Progenitor cell of endocrine pancreas (in vitro differentiated cells): ENCODE measurements around the gene KLRC4. TPM values are rescaled to one million over a fixed set of nuclear protein-coding genes. Genes with fewer than 3 reads are reported as not detected.
"Not testable (repeated sequence)": the region's sequence is repeated elsewhere in the genome, so short reads cannot be mapped to it uniquely, and the experiment has no call there.

Source experiments
- DNase-seq: peaks from one replicate; pipeline ENCODE4 v3.0.0; 2021; ENCODE audit warnings: low spot score; ENCODE audit not compliant: unreplicated experiment
- H3K27ac Mint-ChIP-seq: 2 replicates; pipeline ENCODE4 v1.8.0; 2021; ENCODE audit warnings: mild to moderate bottlenecking, moderate library complexity, mixed read lengths
- H3K27me3 Mint-ChIP-seq: 2 replicates; pipeline ENCODE4 v1.8.0; 2021; ENCODE audit warnings: mixed read lengths
- H3K36me3 Mint-ChIP-seq: 2 replicates; pipeline ENCODE4 v1.8.0; 2022; ENCODE audit warnings: mixed read lengths; ENCODE audit not compliant: insufficient read depth
- H3K4me1 Mint-ChIP-seq: 2 replicates; pipeline ENCODE4 v1.8.0; 2021; ENCODE audit warnings: low read depth, mixed read lengths
- H3K4me3 Mint-ChIP-seq: 2 replicates; pipeline ENCODE4 v1.8.0; 2021; ENCODE audit warnings: low read depth, mild to moderate bottlenecking, moderate library complexity, mixed read lengths
- H3K9me3 Mint-ChIP-seq: 2 replicates; pipeline ENCODE4 v1.8.0; 2021; ENCODE audit warnings: low read depth, mixed read lengths
- CTCF ChIP-seq: fragments of 200-600 bp; sonication (generic); IDR thresholded peaks from one replicate; pipeline ENCODE4 v1.5.0; 2021; ENCODE audit warnings: antibody characterized with exemption, mild to moderate bottlenecking; ENCODE audit not compliant: unreplicated experiment
- total RNA-seq: library from RNA; stranded (reverse); gene quantifications from 2 replicates; pipeline ENCODE4 v1.2.1, GENCODE V29; 2021

KLRC4 gene
- total RNA-seq, 1 donor from 2014 or later = not detected

- TF ChIP-seq CTCF = no peak
- Mint-ChIP-seq H3K36me3 (no peaks in the 10 kb centered on the region), H3K4me3 (no peak within 1 kb of the TSS), H3K9me3 (peaks cover 18% of the 10 kb centered on the region), H3K27ac (no peak within 1 kb of the TSS), H3K4me1 (no peaks in the 10 kb centered on the region), H3K27me3 (no peaks in the 10 kb centered on the region)
- no peak for DNase-seq
Observed at GRCh38 chr12:10453156-10453555, 43.6 kb upstream of the KLRC4 start, which contains the start of gene KLRC1. TSS of gene KLRC1 (minus strand) at chr12:10453377. CDS start at chr12:10451156, 2,221 bp downstream.

- H3K4me1 Mint-ChIP-seq = no peaks in the 10 kb centered on the region
- no peak for DNase-seq
- H3K27me3 Mint-ChIP-seq = no peaks in the 10 kb centered on the region
- peak overlapping the region; percentile 59 for H3K27ac Mint-ChIP-seq
- H3K9me3 Mint-ChIP-seq = no peaks in the 10 kb centered on the region
- H3K4me3 Mint-ChIP-seq = no peak overlapping the region
- TF ChIP-seq CTCF = no peak
- no peaks in the 10 kb centered on the region for H3K36me3 Mint-ChIP-seq
Observed at GRCh38 chr12:10448236-10448635, 38.7 kb upstream of the KLRC4 start.

GRCh38 chr12:10446052-10446451, 36.5 kb upstream of the KLRC4 start:
- H3K4me1 Mint-ChIP-seq, H3K36me3 Mint-ChIP-seq, H3K4me3 Mint-ChIP-seq, H3K27ac Mint-ChIP-seq, H3K9me3 Mint-ChIP-seq, H3K27me3 Mint-ChIP-seq, DNase-seq: not testable (repeated sequence)

- not testable (repeated sequence) for H3K36me3 Mint-ChIP-seq, H3K27me3 Mint-ChIP-seq, H3K4me3 Mint-ChIP-seq, H3K4me1 Mint-ChIP-seq, H3K27ac Mint-ChIP-seq, H3K9me3 Mint-ChIP-seq, DNase-seq
Observed at GRCh38 chr12:10441144-10441543, 31.6 kb upstream of the KLRC4 start.

GRCh38 chr12:10439608-10440274, 30.2 kb upstream of the KLRC4 start:
- H3K27ac Mint-ChIP-seq, H3K9me3 Mint-ChIP-seq, H3K36me3 Mint-ChIP-seq, H3K4me3 Mint-ChIP-seq, DNase-seq, H3K4me1 Mint-ChIP-seq, H3K27me3 Mint-ChIP-seq: not testable (repeated sequence)

GRCh38 chr12:10437601-10438000, 28.0 kb upstream of the KLRC4 start:
- not testable (repeated sequence) for DNase-seq, H3K4me3 Mint-ChIP-seq, H3K36me3 Mint-ChIP-seq, H3K9me3 Mint-ChIP-seq, H3K4me1 Mint-ChIP-seq, H3K27ac Mint-ChIP-seq, H3K27me3 Mint-ChIP-seq

GRCh38 chr12:10435816-10436215, 26.3 kb upstream of the KLRC4 start, which contains the start of gene KLRC2:
TSS of gene KLRC2 (minus strand) at chr12:10436010. CDS start at chr12:10435986, 24 bp downstream.
- not testable (repeated sequence) for H3K36me3 Mint-ChIP-seq, H3K27ac Mint-ChIP-seq, H3K4me1 Mint-ChIP-seq, H3K9me3 Mint-ChIP-seq, H3K27me3 Mint-ChIP-seq, DNase-seq, H3K4me3 Mint-ChIP-seq

GRCh38 chr12:10430623-10431022, 21.1 kb upstream of the KLRC4 start:
- H3K27me3 Mint-ChIP-seq, H3K27ac Mint-ChIP-seq, H3K4me1 Mint-ChIP-seq, DNase-seq, H3K9me3 Mint-ChIP-seq, H3K4me3 Mint-ChIP-seq, H3K36me3 Mint-ChIP-seq: not testable (repeated sequence)

GRCh38 chr12:10425938-10426337, 16.4 kb upstream of the KLRC4 start:
- H3K36me3 Mint-ChIP-seq, H3K27me3 Mint-ChIP-seq, DNase-seq, H3K27ac Mint-ChIP-seq, H3K4me3 Mint-ChIP-seq, H3K9me3 Mint-ChIP-seq, H3K4me1 Mint-ChIP-seq: not testable (repeated sequence)

- H3K4me3 Mint-ChIP-seq, DNase-seq, H3K9me3 Mint-ChIP-seq, H3K36me3 Mint-ChIP-seq, H3K4me1 Mint-ChIP-seq, H3K27ac Mint-ChIP-seq, H3K27me3 Mint-ChIP-seq: not testable (repeated sequence)
Observed at GRCh38 chr12:10424260-10424899, 14.8 kb upstream of the KLRC4 start.

GRCh38 chr12:10422159-10422558, 12.6 kb upstream of the KLRC4 start:
- not testable (repeated sequence) for H3K36me3 Mint-ChIP-seq, H3K27me3 Mint-ChIP-seq, H3K27ac Mint-ChIP-seq, H3K4me3 Mint-ChIP-seq, DNase-seq, H3K9me3 Mint-ChIP-seq, H3K4me1 Mint-ChIP-seq
